GM19239 (cell line): ENCODE results near the gene SGMS1.

ENCODE experiments used
- DNase-seq: peaks from one replicate; pipeline ENCODE4 v3.0.0; 2011; ENCODE audit warnings: low spot score; ENCODE audit not compliant: insufficient read length
- FAIRE-seq: peaks from 2 replicates; lab custom pipeline; 2011; peaks lifted over from hg19 to GRCh38; lab: Jason Lieb, UNC

Gene SGMS1

DNA sequence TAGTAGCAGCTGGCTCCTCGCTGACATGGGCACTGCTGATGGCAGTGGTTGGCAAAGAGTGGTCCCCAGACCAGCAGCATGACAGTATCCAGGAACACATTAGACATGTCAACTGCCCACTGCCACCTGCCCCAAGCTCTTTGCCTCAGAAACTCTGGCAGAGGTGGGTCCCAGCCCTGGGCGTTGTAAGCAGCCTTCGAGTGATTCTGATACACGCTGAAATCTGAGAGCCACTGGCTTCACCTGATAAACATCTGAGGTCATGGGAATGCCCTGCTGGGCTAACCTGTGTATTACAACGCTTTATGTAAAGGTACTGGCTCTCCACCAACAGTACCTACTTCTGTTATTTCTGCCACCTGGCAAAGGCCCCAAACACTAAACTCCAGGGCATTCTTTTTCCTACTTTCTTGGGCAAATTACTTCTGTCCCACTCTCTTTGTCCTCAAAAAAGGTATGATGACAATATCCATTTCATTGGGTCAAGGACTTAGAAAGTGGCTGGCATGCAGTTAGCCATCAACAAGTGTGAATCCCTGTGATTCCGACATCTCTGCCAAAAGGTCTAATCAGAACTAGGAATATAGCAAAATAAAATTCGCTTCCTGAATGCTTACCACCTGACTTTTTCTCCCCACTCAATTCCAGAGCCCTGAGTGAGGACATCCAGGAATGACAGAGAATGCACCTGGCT lies 9.2 kb downstream of the SGMS1 start:
- DNase-seq (no peak), FAIRE-seq (peak; percentile 65)

DNA sequence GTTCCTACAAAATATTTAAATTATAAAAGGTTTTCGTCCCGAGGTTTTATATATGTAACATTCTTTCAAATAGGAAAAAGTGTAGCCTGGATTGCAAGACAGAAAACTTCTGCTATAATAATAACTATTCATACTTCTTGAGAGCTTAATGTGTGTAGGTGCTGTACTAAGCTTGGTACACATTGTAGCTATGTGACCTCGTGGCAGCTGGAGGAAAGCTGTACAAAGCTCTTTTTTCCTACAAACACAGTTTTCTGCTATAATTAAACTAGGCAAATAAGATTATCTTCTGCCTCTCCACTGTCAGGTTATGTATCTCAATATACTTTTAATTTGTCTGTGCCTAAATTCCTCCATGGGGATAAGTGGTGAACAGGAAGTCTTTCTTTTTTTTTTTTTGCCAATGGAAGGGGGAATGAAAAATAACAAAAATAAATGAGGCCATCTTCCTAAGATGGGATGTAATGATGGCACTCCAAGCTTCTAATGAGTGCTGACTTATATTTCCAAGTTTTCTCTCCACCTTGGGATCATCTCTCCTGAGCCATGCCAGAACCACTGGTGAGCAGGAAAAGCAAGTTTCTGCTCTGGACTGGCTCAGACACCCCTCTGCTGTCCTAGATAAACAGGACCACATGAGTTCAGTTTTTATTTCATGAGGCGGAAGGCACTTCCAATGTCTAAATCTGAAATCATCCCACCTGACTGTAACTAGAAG lies 9.9 kb downstream of the SGMS1 start:
- DNase-seq (no peak), FAIRE-seq (no peak)

DNA sequence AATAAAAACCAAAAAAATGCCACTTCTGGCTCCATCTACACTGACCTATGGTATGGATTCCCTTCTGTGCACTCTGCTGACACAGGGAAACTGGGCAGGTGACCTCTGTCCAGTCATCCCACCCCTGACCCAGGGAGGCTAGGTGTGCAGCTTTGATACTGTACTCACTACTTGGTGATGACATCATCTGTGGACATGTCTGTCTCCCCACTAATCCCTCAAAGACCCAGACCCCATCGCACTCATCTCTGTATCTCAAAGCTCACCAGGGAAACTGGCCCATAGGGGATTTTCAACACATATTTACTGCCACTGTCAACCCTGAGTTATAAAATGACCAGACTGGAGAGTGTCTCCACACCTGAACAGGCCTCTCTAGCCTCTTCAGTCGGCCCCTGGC lies 10.6 kb downstream of the SGMS1 start:
- peak; percentile 44 for FAIRE-seq
- no peak for DNase-seq

DNA sequence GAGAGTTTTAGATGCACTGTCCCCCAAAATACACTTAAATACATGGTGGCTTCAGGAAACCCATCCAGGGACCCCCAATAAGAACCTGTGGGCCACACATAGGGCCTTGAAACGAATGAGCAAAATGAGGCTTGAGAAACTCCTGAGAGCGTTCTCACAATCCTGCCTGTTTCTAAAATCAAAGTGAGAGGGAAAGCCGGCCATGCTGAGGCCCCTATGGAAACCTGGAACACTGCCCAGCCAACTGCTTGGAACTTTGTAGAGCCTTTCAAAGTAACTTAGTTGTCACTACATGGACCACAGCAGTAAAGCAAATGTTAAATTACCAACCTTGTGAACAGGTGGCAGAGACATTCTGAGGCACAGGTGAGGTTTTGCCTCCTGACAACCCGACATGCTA lies 13.4 kb downstream of the SGMS1 start:
- FAIRE-seq, result no peak
- no peak for DNase-seq

DNA sequence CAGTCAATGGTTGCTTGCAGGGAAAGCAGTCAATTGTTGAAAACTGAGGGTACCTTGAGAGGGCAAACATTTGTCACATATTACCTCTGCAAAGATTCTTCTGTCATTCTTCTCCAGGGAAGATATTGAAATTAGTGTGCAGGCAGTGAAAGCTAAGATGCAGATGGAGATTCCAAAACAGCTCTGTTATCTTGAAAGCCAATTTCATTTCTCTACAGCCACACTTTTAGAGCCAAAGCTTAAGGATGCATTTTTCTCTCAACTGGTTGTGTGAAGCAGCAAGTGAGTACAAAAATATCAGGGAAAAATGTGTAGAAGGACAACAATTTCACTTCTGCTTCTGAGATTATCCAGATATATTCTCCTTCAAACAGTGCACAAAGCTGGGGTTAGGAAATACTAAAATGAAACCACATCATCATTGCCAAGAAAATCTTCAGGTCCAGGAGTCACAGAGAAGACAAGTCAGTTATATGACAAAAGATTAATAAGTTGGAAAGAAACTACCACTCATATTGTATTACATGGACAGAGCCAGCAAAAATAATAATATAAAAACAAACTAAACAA lies 16.3 kb downstream of the SGMS1 start:
- DNase-seq (no peak), FAIRE-seq (no peak)

DNA sequence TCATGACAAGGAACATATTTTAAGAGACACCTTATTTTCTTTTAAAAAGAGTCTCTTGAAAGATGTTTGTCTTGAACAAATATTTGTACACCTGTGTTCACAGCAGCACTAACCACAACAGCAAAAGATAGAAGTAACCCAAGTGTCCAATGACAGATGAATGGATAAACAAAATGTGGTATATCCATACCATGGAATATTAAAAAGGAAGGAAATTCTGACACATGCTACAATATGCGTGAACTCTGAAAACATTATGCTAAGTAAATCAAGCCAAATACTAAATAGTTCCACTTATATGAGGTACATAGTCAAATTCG lies 17.8 kb downstream of the SGMS1 start:
- FAIRE-seq, result no peak
- DNase-seq, result no peak

DNA sequence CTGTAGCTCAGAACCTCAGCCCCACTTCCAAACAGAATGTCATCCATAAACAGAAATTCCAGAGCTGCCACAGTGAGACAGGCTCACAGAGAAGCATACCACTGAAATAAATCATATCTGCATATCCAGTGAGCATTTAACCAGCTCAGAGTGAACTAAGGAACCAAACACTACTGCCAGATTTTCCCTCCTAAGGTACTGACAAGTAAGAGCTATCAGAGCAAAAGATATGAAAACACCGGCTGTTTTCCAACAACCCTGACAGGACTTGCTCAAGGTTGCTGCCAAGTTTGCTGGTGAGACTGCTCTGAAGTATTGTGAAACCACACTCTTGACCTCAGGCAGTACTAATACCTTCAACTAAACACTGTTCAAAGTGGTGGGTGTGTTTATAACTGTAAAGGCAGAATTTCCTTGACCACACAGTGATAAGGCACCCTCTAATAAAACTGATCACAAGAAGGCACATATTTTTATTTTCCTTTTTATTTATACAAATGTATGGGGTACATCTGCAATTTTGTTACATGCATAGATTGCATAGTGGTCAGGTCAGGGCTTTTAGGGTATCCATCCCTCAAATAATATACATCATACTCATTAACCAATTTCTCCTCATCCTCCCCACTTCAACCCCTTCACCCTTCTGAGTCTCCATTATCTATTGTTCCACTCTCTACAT lies 18.3 kb downstream of the SGMS1 start:
- DNase-seq (no peak), FAIRE-seq (peak; percentile 51)

DNA sequence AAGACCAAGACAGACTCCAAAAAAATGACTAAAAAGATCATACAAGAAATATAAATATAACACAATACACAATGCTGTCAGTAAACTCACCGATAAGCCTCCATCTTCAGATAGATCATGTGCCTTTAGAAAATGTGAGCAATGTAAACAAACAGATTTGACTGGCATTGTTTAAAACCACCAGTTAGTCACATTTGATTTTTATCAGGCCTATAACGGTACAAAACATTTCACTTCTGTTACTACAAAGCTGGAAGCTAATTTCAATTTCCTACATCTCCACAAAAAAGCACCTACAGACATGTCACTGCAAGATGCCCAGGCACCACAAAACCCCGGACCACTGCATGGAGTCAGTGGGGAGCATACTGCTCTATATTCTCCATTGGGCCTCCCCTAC lies 18.9 kb downstream of the SGMS1 start:
- no peak for FAIRE-seq
- no peak for DNase-seq

DNA sequence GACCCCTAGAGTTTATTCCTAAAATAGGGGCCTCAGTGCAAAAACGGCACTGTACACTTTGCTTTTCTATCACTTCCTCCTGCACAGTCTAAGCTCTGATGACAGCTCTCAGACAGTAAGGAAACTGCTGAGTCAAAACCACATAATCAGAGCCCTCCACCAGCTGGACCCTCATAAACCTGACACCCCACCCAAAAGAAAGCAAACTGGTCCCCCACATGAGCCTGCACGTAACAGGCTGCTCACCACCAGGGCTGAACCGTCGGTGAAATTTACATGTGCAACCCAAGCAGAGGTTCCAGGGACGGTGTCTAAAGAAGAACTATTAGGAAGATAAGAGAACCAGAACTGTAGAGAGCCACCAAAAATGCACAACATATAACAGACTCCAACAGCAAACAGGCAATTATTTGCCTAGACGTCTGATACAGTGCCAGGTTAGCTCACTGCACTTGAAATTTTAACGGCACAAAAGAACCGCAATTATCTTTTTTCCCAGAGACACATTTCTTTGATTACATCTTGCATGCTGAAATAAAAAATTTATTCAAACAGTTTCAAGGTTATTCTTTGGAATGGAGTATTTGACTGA lies 19.6 kb downstream of the SGMS1 start:
- DNase-seq (no peak), FAIRE-seq (peak; percentile 81)

DNA sequence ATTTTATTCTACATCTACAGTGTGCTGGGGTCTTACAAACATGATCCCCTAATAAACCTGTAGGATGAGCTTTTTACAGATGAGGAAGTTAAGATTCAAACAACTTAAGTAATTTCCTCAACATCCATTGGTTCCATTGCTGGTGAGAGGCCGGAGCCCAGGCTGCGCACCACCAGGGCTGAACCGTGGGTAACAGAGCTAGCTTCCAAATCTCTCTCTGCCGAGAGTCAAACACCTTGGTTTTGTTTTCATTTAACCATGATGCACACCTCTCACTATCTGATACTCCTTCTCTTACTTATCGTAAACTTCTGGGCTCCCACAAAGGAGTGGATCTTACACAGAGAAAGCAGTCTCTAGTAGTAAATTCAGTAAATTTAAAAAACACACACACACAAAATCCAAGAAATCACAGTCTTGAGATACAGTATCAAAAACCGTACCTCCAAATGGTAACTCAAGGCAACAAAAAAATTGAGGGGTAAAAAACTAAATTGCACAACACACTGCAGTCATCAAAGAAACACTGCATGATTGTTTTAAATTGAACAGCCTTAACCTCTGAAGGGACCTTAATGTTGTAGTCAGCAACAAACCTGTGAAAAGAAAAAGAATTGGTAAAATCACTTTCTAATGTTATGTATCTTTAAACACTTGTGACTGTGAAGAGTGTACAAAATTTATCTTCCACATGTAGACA lies 20.5 kb downstream of the SGMS1 start:
- no peak for FAIRE-seq

DNA sequence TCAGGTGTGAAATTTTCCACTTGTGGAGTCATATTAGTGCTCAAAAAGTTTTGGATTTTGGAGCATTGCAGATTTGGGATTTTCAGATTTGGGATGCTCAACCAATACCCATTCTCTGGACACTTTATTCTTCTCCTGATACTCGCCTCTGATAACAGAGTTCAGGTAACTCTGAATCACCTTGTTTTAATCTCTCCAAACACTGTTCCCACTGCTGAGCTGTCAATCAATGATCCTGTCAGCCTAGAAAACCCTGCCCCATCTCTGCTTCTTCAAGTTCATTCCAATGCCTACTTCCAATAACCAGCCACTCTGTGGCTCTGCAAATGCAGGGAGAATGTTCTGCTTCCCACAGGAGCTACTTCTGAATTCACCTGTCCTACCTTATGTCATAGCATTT lies 21.8 kb downstream of the SGMS1 start:
- FAIRE-seq (no peak), DNase-seq (no peak)

More for the DNA sequence above, 20.5 kb downstream of the SGMS1 start:
- DNase-seq, result no peak

DNA sequence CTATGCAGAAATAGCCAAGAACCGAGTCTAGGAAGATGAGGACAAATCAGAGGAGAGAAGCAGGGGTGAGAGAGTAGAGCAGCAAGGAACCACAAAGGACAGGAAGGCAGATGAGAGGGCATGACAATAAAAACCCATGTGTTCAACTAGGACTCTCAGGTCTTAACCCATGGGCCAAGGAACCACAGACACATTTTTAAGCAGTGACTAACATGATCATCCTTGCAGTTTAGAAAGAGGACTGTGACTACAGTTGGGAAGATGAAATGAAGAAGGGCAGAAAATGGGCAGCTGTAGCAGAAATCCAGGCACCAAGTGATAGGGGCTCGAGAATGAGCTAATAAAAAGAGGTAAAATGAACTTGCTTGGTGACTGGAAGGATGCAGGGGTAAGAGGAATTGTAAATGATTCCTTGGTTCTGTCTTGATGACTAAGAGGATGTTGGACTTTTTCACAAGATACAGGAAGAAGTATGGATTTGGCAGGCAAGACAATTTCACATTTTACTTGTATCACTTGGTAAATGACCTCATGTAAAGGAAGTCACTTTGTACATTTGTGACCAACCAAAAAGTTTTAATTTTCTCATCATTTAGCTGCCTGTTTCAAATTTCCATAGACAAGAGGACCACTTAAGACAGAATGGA lies 22.8 kb downstream of the SGMS1 start:
- no peak for DNase-seq

DNA sequence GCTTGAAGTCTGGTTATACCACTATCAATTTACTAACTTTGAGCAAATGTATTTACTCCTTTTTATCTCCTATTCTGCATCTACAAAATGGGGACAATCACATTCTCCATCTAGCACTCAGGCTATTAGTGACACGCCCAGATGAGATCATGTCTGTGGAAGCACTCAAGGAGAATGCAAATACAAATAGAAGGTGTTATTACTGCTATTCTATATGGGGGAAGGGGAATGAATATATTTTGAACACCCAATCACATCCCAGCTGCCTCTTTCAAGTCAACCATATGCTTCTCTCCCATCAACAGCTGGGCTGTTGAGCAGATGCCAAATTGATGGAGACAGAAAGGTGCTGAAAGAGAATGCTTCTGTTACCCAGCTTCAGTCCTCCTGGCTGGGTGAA lies 23.5 kb downstream of the SGMS1 start:
- no peak for DNase-seq
- no peak for FAIRE-seq

More for the DNA sequence above, 22.8 kb downstream of the SGMS1 start:
- FAIRE-seq, result peak; percentile 58

DNA sequence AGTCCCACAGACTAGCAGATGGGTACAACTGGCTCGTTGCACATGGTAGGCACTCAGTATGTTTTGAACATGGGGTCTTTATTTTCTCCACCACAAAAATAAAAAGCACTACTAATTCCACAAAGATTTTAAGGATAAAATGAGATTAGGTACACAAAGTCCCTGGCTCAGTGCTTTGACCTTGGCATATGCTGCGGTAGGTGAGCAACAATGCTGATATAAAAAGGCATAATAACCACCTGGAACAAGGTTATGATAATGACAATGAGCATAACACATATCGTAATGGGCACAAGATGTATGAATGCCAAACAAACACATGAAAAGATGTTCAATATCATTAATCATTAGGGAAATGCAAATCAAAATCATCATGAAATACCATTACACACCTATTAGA lies 26.9 kb downstream of the SGMS1 start:
- DNase-seq (no peak), FAIRE-seq (peak; percentile 26)

DNA sequence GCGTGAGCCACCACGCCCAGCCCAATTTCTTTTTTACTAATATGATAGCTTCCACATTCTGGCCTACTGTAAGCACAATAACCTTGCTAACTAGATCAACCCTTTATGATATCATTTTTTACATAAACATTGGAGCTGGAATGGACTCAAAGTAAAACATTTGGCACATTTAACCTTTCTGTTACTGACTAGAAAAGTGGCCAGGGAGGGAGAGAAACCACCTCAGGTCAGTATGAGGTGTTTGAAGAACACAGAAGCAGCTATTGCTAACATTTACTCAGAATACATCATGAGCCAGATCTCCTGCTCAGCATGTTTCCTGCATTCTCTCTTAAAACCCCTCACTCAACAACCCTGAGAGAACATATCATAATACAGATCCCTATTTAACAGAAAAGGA lies 27.3 kb downstream of the SGMS1 start:
- DNase-seq (no peak), FAIRE-seq (no peak)

DNA sequence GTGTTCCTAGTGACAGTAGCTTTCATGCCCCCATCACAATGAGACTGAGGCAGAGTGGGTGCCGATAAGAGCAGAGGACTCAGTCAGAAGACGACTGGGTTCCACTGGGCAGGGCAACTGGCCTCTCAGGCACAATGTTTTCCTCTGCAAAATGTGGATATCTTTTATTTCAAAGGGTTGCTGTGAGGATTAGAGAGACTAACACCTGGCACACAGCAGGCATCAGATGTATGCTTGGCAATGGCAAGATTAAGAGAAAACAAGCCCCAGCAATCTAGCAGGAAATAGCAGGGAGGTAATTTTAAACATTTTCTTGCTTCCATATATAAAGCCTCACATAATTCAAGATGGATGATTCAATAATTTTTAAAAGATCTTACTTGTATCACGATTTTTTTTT lies 28.0 kb downstream of the SGMS1 start:
- DNase-seq, result no peak

DNA sequence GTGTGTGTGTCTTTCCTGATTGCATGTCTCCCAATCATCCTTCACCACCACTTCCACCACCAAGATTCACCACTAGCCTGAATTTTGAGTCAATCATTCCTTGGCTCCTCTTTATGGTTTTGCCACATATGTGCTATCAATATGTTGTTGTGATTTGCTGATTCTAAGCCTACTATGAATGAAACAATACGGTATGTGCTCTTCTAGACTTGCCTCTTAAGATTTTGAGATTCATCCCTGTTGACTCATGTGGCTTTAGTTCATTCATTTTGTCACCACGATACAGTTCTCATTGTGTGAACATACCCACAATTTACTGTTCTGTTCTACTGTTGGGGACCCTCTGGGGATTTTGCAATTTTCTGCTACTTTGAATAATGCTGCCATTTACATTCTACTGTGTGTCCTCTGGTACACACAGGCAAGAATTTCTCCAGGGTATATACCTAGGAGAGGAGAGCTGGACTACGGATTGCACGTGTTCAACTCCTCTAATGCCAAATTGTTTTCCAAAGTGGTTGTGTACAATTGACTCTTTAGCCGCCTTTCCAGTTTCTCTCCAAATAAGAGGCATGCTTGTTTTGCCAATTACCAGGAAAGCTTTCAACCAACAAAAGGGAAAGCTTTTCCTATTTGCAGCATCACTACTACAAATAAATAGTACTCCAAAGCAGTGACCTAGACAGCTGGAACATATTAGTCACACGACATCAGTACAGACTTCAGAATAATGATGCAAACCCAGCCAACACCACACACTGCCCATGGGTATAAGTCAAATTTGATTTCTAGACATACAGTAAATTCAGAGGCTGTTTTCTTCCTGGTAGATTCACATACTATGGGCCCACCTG lies 30.0 kb downstream of the SGMS1 start:
- no peak for DNase-seq
- FAIRE-seq, result no peak

More for the DNA sequence above, 28.0 kb downstream of the SGMS1 start:
- FAIRE-seq, result no peak

DNA sequence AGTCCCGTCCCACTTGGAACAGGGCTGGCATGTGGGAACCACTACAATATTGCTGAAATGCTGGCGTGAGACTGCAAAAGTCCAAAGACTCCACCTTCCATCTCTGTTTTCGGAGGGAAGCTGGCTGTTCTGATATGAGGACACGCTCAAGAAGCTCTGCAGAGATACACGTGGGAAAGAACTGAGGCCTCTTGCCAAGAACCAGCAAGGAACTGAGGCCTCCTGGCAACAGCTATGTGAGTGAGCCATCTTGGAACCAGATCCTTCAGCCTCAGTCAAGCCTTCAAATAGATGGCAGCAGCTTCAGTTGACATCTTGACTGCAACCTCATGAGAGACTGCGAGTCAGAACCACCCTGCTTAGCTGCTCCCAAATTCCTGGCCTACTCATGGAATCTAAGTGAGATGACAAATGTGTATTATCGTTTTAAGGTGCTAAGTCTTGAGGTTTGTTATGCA lies 30.8 kb downstream of the SGMS1 start:
- FAIRE-seq, result no peak
- no peak for DNase-seq

DNA sequence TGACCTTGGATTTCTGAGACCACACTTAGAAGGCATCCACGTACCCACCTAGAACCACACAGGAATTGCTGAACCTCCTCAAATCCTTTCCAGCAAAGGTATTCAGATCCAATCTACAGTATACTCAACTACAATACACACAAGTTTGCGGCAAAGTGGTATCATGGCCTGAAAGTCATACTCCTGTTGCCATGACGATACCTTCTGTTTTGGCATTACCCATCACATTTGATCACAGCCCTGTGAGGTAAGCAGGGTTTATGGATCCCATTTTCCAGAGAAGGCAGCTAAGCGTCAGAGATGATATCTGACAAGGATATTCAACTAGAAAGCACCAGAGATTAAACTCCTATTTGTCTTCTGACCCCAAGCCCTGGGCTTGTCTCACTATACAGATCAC lies 32.8 kb downstream of the SGMS1 start:
- DNase-seq (no peak), FAIRE-seq (no peak)
